HepG2 (cell line): Measurements from ENCODE around the gene CYB5B. TPM values are rescaled to one million over a fixed set of nuclear protein-coding genes. Genes with fewer than 3 reads are reported as not detected.

Experiments used
- CENPX ChIP-seq: sonication (generic); formaldehyde crosslinking; IDR thresholded peaks from 2 replicates; pipeline ENCODE4 v1.9.0; 2021; ENCODE audit warnings: mild to moderate bottlenecking, missing genetic modification reagents, moderate library complexity
- FOSL1 ChIP-seq: sonication (generic); formaldehyde crosslinking; IDR thresholded peaks from 2 replicates; pipeline ENCODE4 v1.9.0; 2021; ENCODE audit warnings: missing genetic modification reagents, borderline replicate concordance
- HDAC2 ChIP-seq: sonication (generic); formaldehyde crosslinking; IDR thresholded peaks from 2 replicates; pipeline ENCODE4 v1.4.0; 2020; ENCODE audit warnings: missing genetic modification reagents
- NBN ChIP-seq: fragments of 450-650 bp; conservative IDR thresholded peaks from 2 replicates; pipeline ENCODE4 v1.6.1; 2017
- SALL1 ChIP-seq: sonication (generic); formaldehyde crosslinking; IDR thresholded peaks from 2 replicates; pipeline ENCODE4 v1.8.0; 2022; ENCODE audit warnings: mild to moderate bottlenecking, missing genetic modification reagents
- ZMYM3 ChIP-seq: sonication (generic); formaldehyde crosslinking; IDR thresholded peaks from 2 replicates; pipeline ENCODE4 v1.5.1; 2020; ENCODE audit warnings: mild to moderate bottlenecking, missing genetic modification reagents
- ZNF292 ChIP-seq: sonication (generic); formaldehyde crosslinking; IDR thresholded peaks from 2 replicates; pipeline ENCODE4 v1.8.1; 2022; ENCODE audit warnings: mild to moderate bottlenecking, low read depth, missing genetic modification reagents, borderline replicate concordance
- ZNF331 ChIP-seq: sonication (generic); formaldehyde crosslinking; IDR thresholded peaks from 2 replicates; pipeline ENCODE4 v1.4.0; 2020; ENCODE audit warnings: missing genetic modification reagents
- ZNF335 ChIP-seq: sonication (generic); formaldehyde crosslinking; IDR thresholded peaks from 2 replicates; pipeline ENCODE4 v1.4.0; 2020; ENCODE audit warnings: missing genetic modification reagents
- ZNF34 ChIP-seq: sonication (generic); formaldehyde crosslinking; IDR thresholded peaks from 2 replicates; pipeline ENCODE4 v1.4.0; 2020; ENCODE audit warnings: mild to moderate bottlenecking, missing genetic modification reagents, borderline replicate concordance
- ZNF567 ChIP-seq: sonication (generic); formaldehyde crosslinking; IDR thresholded peaks from 2 replicates; pipeline ENCODE4 v1.8.1; 2023; ENCODE audit warnings: mild to moderate bottlenecking, missing genetic modification reagents, borderline replicate concordance
- ZNF660 ChIP-seq: sonication (generic); formaldehyde crosslinking; IDR thresholded peaks from 2 replicates; pipeline ENCODE4 v1.5.1; 2020; ENCODE audit warnings: mild to moderate bottlenecking, low read depth, missing genetic modification reagents, borderline replicate concordance
- polyA plus RNA-seq, 8 experiments: library from polyadenylated mRNA; depleted of rRNA in 3 of 8; stranded (reverse) in 7 of 8; unstranded in 1 of 8; fragments of >200 nt; fragmentation: Illumina TruSeq in 4 of 8; extraction: Trizol in 4 of 8; gene quantifications; 2 replicates each; pipeline versions ENCODE4 v1.2.1 to v1.2.3, GENCODE V29; 2011 to 2016; ENCODE audit warnings: low read depth in 4 of 8, missing spikeins in 1 of 8, mixed read lengths in 1 of 8; ENCODE audit not compliant: insufficient read depth in 1 of 8
- total RNA-seq, 5 experiments: library from RNA; depleted of rRNA; stranded (reverse); fragments of >200 nt; fragmentation: Illumina TruSeq; extraction: Trizol; gene quantifications; 2 replicates each; pipeline ENCODE4 v1.2.3, GENCODE V29; 2016; ENCODE audit warnings: low read depth in 1 of 5
- TF ChIP-seq, protein P1 (sequence below): IDR thresholded peaks from 2 replicates; pipeline ENCODE4 v1.6.1; 2016; ENCODE audit warnings: missing genetic modification reagents, missing compliant biosample characterization
- TF ChIP-seq, protein P2 (sequence below): sonication (generic); formaldehyde crosslinking; IDR thresholded peaks from 2 replicates; pipeline ENCODE4 v1.4.0; 2020; ENCODE audit warnings: missing genetic modification reagents, mild to moderate bottlenecking, borderline replicate concordance
- TF ChIP-seq, protein P3 (sequence below): sonication (generic); formaldehyde crosslinking; IDR thresholded peaks from 2 replicates; pipeline ENCODE4 v1.4.0; 2020; ENCODE audit warnings: missing genetic modification reagents
- TF ChIP-seq, protein P4 (sequence below): sonication (generic); formaldehyde crosslinking; IDR thresholded peaks from 2 replicates; pipeline ENCODE4 v1.4.0; 2020; ENCODE audit warnings: mild to moderate bottlenecking, low read depth, missing genetic modification reagents
- TF ChIP-seq, protein P5 (sequence below): sonication (generic); formaldehyde crosslinking; IDR thresholded peaks from 2 replicates; pipeline ENCODE4 v1.5.1; 2020; ENCODE audit warnings: missing genetic modification reagents, mild to moderate bottlenecking, borderline replicate concordance

Gene CYB5B
- total and polyA plus RNA-seq, 2 of the 13 experiments (the other 11 are each of a cell fraction or from before 2014, with no cell fraction given): 234 to 432 TPM

DNA sequence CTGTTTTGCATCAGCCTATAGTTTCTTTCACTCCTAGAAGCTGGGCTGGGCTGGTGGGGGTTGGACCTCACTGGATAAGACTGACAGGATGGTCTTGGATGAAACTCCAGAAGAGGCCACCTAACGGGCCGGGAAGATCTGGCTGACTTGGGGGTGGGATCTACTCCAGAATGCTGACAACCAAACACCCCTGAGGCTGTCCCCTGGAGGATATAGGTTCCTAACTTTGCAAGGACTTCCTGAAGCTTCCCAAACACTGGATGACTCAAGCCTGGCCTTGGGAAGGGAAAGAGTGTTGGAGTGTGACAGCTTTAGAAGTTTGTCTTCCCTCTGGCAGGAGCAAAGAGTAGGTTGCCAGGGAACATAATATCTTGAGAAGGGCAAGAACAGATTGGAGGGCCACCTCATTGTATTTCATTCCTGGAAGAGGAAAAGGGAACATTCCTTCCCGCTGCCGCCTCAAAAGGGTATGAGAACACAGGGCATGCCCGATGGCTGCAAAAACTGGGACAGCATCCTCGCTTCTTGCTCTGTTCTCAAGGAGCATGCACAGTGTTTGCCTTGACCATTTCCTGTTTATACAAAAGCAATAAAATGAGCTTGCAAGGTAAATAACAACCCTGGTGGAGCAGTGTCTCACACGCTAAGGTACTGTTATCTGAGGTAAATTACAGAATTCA lies 6.8 kb upstream of the CYB5B start (continued):
- peak; percentile 42; the same call in 1 of the 2 replicates for TF ChIP-seq ZMYM3
- peak; percentile 8; the same call in 1 of the 2 replicates for TF ChIP-seq ZNF331
- no peak for TF ChIP-seq NBN
- 0 out of 2 replicates have a peak, but pooled peaks have one; percentile 36 for TF ChIP-seq ZNF567 (CRISPR knock-in tag)
- 0 out of 2 replicates have a peak, but pooled peaks have one; percentile 26 for TF ChIP-seq SALL1 (CRISPR knock-in tag)
- TF ChIP-seq, protein P1, sequence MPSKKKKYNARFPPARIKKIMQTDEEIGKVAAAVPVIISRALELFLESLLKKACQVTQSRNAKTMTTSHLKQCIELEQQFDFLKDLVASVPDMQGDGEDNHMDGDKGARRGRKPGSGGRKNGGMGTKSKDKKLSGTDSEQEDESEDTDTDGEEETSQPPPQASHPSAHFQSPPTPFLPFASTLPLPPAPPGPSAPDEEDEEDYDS (CRISPR knock-in tag): peak; percentile 14; the same call in 1 of the 2 replicates
- TF ChIP-seq ZNF335 (CRISPR knock-in tag): 0 out of 2 replicates have a peak, but pooled peaks have one; percentile 56
- TF ChIP-seq, protein P2, sequence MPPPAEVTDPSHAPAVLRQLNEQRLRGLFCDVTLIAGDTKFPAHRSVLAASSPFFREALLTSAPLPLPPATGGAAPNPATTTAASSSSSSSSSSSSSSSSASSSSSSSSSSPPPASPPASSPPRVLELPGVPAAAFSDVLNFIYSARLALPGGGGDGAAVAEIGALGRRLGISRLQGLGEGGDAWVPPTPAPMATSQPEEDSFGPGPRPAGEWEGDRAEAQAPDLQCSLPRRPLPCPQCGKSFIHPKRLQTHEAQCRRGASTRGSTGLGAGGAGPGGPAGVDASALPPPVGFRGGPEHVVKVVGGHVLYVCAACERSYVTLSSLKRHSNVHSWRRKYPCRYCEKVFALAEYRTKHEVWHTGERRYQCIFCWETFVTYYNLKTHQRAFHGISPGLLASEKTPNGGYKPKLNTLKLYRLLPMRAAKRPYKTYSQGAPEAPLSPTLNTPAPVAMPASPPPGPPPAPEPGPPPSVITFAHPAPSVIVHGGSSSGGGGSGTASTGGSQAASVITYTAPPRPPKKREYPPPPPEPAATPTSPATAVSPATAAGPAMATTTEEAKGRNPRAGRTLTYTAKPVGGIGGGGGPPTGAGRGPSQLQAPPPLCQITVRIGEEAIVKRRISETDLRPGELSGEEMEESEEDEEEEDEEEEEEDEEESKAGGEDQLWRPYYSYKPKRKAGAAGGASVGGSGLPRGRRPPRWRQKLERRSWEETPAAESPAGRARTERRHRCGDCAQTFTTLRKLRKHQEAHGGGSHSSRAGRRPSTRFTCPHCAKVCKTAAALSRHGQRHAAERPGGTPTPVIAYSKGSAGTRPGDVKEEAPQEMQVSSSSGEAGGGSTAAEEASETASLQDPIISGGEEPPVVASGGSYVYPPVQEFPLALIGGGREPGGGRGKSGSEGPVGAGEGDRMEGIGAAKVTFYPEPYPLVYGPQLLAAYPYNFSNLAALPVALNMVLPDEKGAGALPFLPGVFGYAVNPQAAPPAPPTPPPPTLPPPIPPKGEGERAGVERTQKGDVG: 0 out of 2 replicates have a peak, but pooled peaks have one; percentile 51
- no peak for TF ChIP-seq ZNF34
- TF ChIP-seq ZNF292: peak; percentile 67; the same call in 1 of the 2 replicates
- TF ChIP-seq, protein P3, sequence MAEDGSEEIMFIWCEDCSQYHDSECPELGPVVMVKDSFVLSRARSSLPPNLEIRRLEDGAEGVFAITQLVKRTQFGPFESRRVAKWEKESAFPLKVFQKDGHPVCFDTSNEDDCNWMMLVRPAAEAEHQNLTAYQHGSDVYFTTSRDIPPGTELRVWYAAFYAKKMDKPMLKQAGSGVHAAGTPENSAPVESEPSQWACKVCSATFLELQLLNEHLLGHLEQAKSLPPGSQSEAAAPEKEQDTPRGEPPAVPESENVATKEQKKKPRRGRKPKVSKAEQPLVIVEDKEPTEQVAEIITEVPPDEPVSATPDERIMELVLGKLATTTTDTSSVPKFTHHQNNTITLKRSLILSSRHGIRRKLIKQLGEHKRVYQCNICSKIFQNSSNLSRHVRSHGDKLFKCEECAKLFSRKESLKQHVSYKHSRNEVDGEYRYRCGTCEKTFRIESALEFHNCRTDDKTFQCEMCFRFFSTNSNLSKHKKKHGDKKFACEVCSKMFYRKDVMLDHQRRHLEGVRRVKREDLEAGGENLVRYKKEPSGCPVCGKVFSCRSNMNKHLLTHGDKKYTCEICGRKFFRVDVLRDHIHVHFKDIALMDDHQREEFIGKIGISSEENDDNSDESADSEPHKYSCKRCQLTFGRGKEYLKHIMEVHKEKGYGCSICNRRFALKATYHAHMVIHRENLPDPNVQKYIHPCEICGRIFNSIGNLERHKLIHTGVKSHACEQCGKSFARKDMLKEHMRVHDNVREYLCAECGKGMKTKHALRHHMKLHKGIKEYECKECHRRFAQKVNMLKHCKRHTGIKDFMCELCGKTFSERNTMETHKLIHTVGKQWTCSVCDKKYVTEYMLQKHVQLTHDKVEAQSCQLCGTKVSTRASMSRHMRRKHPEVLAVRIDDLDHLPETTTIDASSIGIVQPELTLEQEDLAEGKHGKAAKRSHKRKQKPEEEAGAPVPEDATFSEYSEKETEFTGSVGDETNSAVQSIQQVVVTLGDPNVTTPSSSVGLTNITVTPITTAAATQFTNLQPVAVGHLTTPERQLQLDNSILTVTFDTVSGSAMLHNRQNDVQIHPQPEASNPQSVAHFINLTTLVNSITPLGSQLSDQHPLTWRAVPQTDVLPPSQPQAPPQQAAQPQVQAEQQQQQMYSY (CRISPR knock-in tag): no peak
- TF ChIP-seq ZNF660 (CRISPR knock-in tag): no peak
- peak; percentile 19; the same call in 1 of the 2 replicates for TF ChIP-seq FOSL1 (CRISPR knock-in tag)
- TF ChIP-seq CENPX (CRISPR knock-in tag): no peak
- TF ChIP-seq, protein P4, sequence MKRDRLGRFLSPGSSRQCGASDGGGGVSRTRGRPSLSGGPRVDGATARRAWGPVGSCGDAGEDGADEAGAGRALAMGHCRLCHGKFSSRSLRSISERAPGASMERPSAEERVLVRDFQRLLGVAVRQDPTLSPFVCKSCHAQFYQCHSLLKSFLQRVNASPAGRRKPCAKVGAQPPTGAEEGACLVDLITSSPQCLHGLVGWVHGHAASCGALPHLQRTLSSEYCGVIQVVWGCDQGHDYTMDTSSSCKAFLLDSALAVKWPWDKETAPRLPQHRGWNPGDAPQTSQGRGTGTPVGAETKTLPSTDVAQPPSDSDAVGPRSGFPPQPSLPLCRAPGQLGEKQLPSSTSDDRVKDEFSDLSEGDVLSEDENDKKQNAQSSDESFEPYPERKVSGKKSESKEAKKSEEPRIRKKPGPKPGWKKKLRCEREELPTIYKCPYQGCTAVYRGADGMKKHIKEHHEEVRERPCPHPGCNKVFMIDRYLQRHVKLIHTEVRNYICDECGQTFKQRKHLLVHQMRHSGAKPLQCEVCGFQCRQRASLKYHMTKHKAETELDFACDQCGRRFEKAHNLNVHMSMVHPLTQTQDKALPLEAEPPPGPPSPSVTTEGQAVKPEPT (CRISPR knock-in tag): no peak
- TF ChIP-seq, protein P5, sequence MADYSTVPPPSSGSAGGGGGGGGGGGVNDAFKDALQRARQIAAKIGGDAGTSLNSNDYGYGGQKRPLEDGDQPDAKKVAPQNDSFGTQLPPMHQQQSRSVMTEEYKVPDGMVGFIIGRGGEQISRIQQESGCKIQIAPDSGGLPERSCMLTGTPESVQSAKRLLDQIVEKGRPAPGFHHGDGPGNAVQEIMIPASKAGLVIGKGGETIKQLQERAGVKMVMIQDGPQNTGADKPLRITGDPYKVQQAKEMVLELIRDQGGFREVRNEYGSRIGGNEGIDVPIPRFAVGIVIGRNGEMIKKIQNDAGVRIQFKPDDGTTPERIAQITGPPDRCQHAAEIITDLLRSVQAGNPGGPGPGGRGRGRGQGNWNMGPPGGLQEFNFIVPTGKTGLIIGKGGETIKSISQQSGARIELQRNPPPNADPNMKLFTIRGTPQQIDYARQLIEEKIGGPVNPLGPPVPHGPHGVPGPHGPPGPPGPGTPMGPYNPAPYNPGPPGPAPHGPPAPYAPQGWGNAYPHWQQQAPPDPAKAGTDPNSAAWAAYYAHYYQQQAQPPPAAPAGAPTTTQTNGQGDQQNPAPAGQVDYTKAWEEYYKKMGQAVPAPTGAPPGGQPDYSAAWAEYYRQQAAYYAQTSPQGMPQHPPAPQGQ: no peak
- peak; percentile 22; the same call in 1 of the 2 replicates for TF ChIP-seq HDAC2 (CRISPR knock-in tag)
